Ishikawa (cell line): ENCODE measurements around the gene AKR7A2.

Experiments used
- CEBPB ChIP-seq: IDR thresholded peaks from 2 replicates; pipeline ENCODE4 v1.6.1; 2012
- CREB1 ChIP-seq: IDR thresholded peaks from 2 replicates; pipeline ENCODE4 v1.6.1; 2012; ENCODE audit warnings: low read depth
- EGR1 ChIP-seq: IDR thresholded peaks from 2 replicates; pipeline ENCODE4 v1.6.1; 2012
- FOXM1 ChIP-seq: IDR thresholded peaks from 2 replicates; pipeline ENCODE4 v1.6.1; 2012; ENCODE audit warnings: low read depth, borderline replicate concordance
- TAF1 ChIP-seq: IDR thresholded peaks from 2 replicates; pipeline ENCODE4 v1.6.1; 2012; ENCODE audit warnings: low read depth, mild to moderate bottlenecking
- TCF12 ChIP-seq: IDR thresholded peaks from 2 replicates; pipeline ENCODE4 v1.6.1; 2012; ENCODE audit warnings: low read depth
- YY1 ChIP-seq: IDR thresholded peaks from 2 replicates; pipeline ENCODE4 v1.6.1; 2012; ENCODE audit warnings: low read depth
- TF ChIP-seq, protein P1 (sequence below): IDR thresholded peaks from 2 replicates; pipeline ENCODE4 v1.6.1; 2012

DNA sequence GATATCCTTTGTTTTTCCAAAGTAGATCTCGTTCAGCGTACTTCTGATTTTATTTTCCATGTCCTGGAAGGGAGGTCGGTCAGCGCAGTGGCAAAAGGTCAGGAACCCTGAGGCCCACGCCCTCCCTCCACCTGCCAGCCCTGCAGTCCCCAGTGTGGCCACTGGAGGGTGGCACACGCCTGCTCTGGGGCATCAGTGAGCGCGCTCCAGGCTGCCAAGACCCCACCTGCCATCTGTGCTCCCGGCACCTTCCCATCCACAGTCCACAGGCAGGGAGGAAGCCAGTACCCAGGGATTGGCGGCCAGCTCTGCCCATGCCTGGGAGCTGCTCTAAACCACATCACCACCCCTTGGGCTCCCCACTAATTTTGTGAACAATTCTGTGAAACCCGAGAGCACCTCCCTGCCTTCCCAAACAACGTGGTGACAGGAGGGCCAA, 32.4 kb upstream of the AKR7A2 start:
- TF ChIP-seq EGR1 = no peak
- TF ChIP-seq FOXM1 = no peak
- TF ChIP-seq CEBPB = no peak
- TF ChIP-seq YY1 = no peak
- no peak for TF ChIP-seq CREB1
- TF ChIP-seq TCF12 = no peak
- no peak for TF ChIP-seq TAF1
- TF ChIP-seq, protein P1, sequence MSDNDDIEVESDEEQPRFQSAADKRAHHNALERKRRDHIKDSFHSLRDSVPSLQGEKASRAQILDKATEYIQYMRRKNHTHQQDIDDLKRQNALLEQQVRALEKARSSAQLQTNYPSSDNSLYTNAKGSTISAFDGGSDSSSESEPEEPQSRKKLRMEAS = no peak
